GM21423 (cell line): ENCODE results near the gene CHKA.
A peak's percentile ranks its signal among the peaks of the same experiment; 100 is the strongest.
"Not testable (repeated sequence)": the region's sequence is repeated elsewhere in the genome, so short reads cannot be mapped to it uniquely, and the experiment has no call there.

Source experiments
- ATAC-seq: cut with Tn5 transposase; IDR thresholded peaks from one replicate; pipeline ENCODE4 v1.9.1; 2021; ENCODE audit warnings: mild to moderate bottlenecking, moderate library complexity; ENCODE audit not compliant: unreplicated experiment

CHKA gene

DNA sequence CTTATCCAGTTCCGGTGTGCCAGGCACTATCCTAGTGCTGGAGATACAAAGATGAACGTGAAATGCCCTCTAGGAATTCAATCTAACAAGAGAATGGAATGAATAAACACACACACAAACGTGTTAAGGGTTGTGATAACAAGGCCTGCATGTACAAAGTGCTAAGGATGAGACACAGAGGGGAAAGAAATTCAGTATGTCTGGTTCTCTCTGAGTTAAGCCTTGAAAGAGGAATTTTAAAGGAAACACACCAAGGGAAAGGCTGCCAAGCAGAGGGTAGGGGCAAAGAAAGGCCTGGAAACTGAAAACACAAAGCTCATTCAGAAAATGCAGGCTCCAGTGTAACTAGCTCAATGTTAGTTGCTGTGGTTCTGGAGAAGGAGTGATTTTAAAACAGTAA lies 4.2 kb downstream of the CHKA start:
- ATAC-seq = no peak

DNA sequence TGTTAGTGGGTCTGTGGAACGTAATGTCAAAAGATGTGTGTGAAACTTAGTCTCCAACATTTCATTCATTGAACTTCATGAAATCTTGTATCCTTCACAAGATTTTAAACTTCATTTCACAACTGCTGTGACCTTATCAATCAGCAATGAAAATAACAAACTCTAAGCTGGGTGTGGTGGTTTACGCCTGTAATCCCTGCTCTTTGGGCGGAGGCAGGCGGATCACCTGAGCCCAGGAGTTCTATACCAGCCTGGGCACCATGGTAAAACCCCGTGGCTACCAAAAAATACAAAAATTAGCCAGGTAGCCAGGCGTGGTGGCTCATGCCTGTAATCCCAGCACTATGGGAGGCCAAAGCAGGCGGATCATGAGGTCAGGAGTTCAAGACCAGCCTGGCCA lies 5.1 kb downstream of the CHKA start:
- no peak for ATAC-seq

DNA sequence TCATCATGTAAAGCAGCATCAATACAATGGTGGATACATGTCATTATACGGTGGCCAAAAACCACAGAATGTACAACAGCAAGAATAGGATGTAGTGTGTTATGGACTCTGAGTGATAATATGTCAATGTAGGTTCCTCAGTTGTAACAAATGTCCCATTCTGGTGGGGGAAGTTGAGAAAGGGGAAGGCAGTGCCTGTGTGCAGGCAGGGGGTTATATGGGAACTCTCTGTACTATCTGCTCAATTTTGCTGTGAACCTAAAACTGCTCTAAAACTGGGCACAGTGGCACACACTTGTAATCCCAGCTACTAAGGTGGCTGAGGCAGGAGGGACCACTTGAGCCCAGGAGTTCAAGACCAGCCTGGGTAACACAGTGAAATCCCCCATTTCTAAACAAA lies 5.9 kb downstream of the CHKA start:
- no peak for ATAC-seq

DNA sequence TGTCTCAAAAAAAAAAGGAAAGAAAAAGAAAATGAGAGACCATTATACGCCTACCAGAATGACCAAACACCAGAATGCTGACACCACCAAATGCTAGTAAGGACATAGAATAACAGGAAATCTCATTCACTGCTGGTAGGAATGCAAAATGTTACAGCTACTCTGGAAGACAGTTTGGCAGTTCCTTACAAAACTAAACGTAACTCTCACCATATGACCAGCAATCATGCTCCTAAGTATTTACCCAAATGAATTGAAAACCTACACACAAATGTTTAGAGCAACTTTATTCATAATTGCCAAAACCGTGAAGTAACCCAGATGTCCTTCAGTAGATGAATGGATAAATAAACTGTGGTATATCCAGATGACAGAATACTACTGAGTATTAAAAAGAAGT lies 7.2 kb downstream of the CHKA start:
- ATAC-seq = no peak

DNA sequence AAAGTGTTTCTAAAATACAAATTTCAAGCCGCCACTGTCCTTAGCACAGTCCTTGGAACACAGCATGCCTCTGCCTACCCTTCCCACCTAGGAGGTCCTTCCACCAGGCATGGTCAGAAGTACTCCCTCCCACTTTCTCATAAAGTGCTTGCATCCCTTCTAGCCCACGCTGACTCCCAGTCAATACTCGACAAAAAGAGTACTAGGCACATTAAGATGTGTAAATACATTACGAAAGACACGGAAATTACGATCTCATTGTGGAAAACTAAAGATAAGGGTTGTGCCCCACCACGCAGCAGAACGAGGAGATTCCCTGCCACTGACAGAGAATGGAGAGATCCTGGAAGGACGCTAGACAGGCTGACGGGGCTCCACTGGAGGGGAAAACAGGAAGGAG lies 13.5 kb downstream of the CHKA start:
- ATAC-seq = no peak

DNA sequence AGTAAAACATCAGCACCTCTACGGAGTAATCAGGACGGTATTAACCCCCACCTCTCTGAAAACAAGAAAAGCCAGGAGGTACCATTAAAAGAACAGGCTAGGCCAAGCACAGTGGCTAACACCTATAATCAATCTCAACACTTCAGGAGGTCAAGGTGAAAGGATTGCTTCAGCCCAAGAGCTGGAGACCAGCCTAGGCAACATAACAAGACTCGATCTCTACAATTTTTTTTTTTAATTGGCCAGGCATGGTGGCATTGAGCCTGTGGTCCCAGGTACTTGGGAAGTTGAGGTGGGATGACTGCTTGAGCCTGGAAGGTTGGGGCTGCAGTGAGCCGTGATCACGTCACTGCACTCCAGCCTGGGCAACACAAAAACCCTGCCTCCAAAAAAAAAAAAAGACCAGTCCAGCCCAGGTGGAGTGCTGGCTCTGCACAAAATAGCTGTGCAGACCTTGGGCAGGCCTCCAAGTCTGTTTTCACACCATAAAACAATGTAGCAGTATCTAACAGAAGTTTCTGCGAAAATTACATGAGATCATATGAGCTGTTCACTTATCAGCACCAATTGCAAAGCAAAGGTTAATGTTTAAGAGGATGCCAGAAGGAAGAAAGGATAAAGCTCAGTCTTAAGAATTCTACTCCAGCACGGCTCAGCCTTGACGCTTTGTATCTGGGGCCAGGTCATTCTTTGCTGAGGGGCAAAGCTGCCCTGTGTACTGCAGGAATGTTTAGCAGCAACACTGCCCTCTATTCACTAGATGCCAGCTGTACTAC lies 14.8 kb downstream of the CHKA start:
- no peak for ATAC-seq

DNA sequence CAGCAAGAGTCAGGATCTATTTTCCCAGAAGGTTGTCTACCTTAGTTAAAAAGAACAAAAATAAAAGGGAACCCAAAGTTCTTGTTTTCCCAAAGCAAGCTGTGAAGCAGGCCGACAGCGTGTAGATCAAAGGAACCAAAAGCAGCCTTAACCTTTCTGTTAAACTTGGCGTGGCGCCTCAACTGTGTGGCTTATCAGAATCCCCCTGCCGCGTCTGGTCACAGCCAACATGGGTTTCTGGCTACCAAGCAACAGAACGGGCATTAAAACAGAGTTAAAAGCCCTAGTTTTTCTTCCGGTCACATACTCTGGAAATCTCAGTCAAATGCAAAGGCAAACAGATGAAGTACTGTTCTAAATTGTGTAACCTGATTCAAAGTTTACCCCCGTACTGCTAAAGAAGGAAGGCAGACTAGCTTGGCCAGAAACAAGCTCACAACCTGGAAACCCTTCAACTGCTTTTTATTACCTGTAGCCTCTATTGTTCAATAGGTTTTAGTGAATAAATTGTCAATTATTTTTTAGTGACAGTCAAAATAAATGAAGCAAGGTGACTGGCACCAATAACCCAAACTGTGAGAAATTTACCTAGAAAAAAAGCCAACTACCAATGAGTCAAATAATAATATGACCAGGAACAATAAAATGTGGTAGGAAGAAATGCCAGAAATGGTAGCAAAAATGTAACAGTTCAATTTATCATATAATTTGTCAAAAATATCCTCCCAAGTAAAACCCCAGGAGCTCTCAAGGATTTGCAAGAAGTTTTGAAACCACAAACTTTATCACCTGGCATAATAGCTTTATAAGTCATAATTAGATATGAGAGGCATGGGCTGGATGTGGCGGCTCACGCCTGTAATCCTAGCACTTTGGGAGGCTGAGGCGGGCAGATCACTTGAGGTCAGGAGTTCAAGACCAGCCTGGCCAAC lies 21.4 kb downstream of the CHKA start:
- peak; percentile 65 for ATAC-seq

DNA sequence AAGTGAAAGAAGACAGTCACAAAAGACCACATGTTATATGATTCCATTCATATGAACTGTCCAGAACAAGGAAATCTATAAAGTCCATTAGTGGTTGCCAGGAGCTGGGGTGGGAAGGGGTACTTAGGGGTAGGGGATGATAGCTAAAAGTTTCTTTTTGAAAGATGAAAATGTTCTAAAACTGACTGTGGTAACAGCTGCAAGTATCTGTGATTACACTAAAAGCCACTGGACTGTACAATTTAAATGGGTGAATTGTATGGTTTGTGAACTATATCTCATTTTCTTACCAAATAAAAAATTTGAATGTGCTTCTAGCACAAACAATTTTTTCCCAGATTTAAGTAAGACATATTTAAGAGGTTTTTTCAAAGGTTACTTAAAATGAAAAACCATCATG lies 22.1 kb downstream of the CHKA start:
- no peak for ATAC-seq

DNA sequence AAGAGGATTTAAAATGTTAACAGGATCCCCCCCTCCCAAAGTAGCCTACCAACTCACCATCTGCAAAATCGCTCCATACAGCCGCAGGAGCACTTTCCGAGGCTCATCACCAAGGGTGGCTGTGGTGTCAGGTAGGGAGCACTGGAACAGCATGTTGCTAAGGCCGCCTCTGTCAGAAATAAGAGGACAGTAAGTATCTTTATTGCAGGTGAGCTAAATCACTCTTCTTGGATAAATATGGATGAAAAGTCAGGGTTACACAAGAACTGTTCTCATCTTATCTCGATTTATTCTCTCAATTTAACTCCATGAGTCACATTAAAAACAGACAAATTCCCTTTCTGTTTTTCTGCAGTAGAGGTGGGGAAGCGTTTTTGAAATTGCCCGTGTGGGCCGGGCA lies 24.2 kb downstream of the CHKA start:
- ATAC-seq = no peak

DNA sequence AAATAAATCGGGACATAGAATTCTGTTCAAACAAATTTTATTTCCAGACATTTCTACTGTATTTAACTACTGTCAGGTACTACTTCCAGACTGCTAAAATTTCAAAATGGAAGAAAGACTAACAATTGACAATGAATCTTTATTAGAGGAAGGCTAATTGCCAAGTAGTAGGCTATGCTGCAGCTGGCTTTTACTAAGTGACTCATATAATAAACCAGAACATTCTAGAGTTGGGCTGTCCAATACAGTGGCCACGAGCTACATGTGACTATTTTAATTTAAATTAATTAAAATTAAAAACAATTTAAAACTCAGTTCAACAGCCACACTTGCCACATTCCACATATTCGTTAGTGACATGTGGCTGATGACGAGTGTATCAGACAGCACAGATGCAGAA lies 27.6 kb downstream of the CHKA start:
- ATAC-seq = no peak

DNA sequence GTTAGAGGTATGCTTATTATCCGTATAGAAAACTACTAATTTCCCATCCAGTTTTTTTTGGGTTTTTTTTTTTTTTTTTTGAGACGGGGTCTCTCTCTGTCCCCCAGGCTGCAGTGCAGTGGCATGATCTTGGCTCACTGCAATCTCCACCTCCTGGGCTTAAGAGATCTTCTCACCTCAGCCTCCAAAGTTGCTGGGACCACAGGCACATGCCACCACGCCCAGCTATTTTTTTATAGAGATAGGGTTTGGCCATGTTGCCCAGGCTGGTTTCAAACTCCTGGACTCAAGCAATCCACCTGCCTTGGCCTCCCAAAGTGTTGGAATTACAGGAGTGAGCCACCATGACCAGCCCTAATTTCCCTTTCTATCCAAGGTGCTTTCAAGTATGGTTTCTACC lies 28.2 kb downstream of the CHKA start:
- not testable (repeated sequence) for ATAC-seq

DNA sequence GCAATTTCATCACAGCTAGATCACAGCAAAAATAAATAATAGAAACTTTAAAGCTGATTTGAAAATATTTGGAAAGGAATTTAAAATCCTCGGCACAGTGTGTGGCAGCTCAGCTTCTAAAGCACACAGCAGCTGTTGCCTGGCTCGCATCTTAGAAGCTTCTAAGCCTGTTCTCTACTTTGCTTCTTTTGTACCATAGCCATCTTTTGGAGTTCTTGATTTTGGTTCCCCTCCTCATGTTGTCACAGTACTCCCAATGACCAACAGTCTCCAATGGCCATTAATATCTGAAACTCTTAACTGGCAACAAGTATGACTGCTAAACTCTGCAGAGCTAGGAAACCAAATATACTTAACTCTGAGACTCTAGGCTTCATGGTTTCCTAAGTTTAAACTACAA lies 28.8 kb downstream of the CHKA start:
- ATAC-seq = no peak

DNA sequence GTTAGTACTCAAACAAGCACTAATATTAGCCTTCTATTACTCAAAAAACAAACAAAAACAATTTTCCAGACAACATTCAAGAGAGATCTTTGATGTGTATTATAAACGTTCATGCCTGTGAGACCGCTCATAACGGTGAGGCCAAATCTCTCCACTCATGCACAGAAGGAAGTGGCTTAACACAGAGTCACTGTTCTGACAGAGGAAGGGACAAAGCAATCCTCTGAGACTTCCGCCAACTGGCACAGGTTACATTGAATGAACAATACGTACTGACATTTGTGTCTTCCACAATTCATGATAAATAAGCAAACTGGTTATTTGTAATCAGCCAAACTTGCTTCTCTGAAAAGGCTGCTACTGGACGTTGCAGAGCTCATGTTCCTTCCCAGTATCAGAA lies 30.5 kb downstream of the CHKA start:
- peak; percentile 70 for ATAC-seq

DNA sequence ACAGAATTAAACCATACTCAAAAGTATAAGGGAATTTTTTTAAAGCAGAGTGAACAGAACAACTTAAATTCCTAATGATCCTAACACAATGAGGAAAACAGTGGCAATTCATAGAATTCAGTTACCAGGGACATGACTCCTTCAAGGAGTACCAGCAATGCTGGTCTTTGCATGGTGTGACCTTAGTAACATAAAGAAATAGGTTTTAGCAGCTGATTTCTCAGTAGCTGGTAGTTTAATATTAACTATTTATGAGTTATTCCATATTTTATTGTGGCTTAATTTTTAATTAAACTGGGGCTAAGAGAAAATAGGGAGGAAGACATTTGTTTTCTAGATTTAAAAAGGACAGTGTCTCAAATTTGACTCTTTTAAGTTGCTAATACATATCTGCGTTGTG lies 30.9 kb downstream of the CHKA start:
- ATAC-seq = no peak

DNA sequence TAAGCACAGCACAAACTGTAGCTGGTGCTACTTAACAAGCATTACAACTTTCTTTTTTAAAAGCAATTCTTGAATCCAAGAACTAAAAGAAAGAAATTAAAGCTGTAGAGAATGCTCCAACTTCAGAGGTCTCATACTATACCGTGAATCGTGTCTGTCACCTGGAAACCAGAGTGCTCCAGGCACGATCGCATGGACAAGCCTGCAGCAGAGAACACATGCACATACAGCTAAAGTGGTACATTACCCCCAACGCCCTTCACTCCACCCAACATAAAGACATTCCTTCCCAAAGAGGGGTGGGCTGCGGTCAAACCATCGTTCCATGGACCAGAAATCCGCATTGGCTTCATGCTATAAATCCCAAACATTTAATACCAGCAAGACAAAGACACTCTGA lies 31.5 kb downstream of the CHKA start:
- no peak for ATAC-seq

DNA sequence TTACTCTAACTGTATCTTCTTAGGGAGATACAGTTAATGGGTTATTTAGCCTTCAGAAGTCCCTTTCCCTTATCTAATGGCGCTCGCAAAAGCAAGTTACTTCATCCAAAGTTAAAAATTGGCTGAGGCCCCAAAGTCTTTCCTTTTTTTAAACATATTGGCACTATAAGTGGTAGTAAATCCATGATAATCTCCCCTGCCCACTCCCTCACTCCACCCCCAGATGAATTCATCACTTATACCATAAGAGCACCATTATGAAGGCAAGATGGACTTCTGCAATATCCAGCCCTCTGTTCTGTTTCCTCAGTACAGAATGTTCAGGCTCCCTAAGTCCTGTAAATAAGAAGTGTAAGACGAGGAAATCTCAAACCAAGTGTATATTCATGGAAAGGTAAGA lies 37.7 kb downstream of the CHKA start:
- ATAC-seq = no peak

DNA sequence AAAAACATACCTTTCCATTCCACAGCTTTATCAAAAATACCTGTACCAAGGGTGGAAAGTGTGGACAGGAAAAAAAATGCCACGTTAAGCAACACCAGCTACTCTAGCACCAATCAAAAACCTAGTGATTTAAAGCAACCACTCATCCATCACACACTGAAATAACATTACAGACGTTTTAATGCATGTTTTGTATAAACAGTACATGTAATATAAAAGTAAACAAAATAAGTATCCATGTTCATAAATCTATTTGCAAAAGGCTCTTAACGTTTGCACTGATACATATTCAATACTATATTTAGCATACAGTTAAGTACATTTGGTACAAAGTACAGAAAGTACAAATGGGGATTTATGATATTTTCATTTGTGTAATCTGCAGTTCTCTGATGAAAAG lies 38.7 kb downstream of the CHKA start:
- no peak for ATAC-seq

DNA sequence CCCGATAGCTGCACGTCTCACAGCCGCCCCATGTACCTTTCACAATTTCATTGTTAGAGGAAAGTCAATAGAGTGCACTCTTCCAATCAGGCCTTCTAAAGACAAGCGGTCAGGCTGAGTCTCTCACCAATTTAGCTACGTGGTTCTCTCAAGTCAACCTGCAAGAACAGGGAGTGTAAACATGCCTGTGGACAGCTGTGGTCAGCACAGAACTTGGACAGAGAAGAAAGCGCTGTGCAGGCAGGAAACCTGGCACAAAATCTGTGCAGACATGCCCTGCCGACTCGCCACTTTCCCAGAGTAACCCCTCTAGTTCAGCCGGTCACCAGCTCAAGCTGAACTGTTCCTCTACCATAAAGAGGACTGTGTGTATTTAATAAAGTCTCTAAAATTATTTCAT lies 39.5 kb downstream of the CHKA start:
- no peak for ATAC-seq

DNA sequence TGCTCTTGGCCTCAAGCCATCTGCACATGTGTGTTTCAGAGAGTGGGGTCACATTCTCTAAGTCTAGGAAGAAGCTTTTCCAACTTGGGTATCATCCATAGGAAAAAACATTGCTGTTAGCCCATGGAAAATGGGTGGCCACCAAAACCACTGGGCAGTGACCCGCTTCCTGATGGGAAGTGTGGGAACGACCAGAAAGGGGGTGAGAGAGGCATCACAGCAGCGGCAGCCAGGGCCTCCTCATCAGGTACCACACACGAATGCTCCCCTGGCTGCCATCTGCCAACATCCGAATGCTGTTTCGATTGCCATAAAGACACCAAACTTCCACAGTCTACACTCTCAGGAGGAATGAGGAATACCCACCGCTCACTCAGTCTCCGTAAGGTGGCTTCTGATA lies 40.3 kb downstream of the CHKA start:
- no peak for ATAC-seq

DNA sequence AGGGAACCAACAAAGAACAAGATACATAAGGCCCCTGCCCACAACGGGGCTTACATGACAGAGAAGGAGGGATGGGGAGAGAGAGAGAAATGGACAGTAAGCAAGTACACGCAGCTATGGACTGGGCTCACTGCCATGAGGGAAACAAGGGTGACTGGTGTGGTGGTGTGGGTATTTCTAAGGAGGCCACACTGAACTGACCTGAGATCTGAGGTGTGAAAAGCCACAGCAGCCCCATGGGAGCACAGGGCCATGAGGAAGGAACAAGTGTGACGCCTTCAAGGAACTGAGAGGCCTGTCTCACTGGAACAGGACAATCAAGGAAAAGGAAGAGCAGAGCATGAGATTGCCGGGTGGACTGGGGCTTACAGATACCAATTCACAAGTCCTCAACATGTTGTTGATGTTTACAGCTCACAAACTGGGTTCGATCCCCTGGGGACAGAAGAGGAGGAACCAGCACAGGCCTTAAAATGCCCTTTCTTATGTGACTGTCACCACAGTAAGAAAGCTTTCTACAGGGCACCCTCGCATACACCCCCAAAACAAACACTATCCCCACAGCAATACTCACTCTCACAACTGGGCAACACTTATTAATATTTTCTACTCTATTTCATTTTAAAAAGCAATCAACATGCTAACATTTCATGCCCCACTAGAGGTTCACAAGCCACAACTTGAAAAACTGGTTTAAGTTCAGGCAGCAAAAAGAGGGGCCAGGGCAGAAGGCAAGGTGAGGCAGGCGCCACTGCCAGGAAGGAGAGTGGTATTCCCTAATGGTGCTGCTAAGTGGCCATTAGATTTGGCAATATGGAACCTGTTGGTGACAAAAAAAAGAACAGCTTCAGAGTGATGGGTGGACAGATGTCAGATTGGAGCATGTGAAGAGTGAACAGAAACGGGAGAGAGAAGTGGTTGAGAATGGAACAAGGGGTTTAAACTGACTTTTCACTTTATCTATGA lies 43.3 kb downstream of the CHKA start:
- peak; percentile 78 for ATAC-seq

DNA sequence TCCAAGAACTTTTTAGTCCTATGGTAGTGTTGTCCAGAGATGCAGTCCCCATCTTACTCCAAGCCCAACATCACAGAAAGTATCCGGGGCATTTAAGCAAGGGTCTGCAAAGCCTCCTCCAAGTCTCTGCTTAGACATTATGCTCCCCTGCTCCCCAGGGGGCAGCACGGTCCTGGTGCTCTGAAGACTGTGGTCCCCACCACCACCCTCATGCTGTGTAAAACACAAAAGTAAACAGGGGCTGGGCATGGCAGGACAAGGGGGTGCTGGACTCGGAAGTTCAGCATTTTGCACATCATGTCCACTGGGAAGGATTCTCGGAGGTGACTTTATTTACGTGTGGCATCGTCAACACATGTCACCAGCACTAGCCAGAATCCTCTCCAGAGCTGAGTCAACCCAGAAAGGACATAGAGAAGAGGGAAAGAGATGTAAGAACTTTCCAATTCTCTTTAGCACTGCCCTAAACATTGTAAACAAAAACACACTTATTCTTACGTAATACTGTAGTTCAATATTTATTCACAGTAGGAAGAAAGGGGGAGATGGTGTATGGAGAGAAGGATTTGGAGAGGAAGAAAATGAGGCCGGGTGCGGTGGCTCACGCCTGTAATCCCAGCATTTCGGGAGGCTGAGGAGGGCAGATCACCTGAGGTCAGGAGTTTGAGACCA lies 44.7 kb downstream of the CHKA start:
- ATAC-seq = no peak
